ENCODE results near the gene AATK. TPM values are rescaled to one million over a fixed set of nuclear protein-coding genes. Genes with fewer than 3 reads are reported as not detected.

AATK gene
- polyA plus RNA-seq, 2 of the 4 experiments (the other 2 are of a cell fraction) = 0.26 to 0.37 TPM

DNA sequence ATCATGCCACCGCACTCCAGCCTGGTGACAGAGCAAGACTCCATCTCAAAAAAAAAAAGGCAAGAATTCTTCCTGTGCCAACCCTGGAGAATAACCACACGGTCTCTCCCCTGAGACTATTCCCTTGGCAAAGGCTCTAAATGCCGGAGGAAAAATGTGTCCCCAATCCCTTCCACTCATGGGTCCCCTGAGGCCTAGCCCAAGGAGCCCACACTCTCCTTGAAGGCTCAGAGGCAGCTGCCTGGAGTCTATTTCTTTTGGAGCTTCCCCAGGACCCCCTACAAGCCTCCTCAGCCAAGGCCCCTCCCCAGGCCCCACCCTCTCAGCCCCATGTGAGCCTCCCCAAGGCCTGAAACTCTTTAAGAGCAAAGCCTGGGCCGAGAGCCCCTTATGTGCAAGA, 40.1 kb upstream of the AATK start:
- Histone ChIP-seq H3K4me2 (no peak overlapping the region), H3K9me3 (no peaks in the 10 kb centered on the region), H3K27ac (no peak overlapping the region), H3K4me3 (no peak overlapping the region), H3K4me1 (no peaks in the 10 kb centered on the region)
- ChIA-PET POLR2A (no interaction called here), CTCF (interaction anchor here (1.5 to 13.7 kb wide), 6 partner anchors 10 to 182 kb away, joined by 3 to 175 read pairs (median 7); no protein-coding TSS in a partner anchor)
- 79% methylated on average over 4 of the region's 4 CpGs for WGBS (ENCODE audit: missing lambda C conversion rate)
- FAIRE-seq (no peak), DNase-seq (ENCODE audit: low read depth in 1 of 2, low spot score in 1 of 2) (no peak), ATAC-seq (no peak)
- TF ChIP-seq NPAS2 (CRISPR knock-in tag; IDR thresholded peaks at IDR 0.05; ENCODE audit: borderline replicate concordance) (no peak), HES2 (IDR thresholded peaks at IDR 0.05) (no peak), HMGXB4 (CRISPR knock-in tag; IDR thresholded peaks at IDR 0.05; ENCODE audit: borderline replicate concordance) (no peak), BCL3 (IDR thresholded peaks at IDR 0.05) (no peak), KDM1A (IDR thresholded peaks at IDR 0.05; ENCODE audit: low read depth) (no peak), EP300 (IDR thresholded peaks at IDR 0.05) (no peak), ZSCAN20 (CRISPR knock-in tag; IDR thresholded peaks at IDR 0.05) (no peak), HDAC2 (IDR thresholded peaks at IDR 0.05) (no peak), ZC3H11A (IDR thresholded peaks at IDR 0.05) (no peak), HOXB13 (CRISPR knock-in tag; IDR thresholded peaks at IDR 0.05; ENCODE audit: low read depth) (no peak)
- TF ChIP-seq, protein P1, sequence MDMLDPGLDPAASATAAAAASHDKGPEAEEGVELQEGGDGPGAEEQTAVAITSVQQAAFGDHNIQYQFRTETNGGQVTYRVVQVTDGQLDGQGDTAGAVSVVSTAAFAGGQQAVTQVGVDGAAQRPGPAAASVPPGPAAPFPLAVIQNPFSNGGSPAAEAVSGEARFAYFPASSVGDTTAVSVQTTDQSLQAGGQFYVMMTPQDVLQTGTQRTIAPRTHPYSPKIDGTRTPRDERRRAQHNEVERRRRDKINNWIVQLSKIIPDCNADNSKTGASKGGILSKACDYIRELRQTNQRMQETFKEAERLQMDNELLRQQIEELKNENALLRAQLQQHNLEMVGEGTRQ (IDR thresholded peaks at IDR 0.05) = no peak

GRCh38 chr17:81204578-81204977, 38.6 kb upstream of the AATK start:
- ATAC-seq = no peak
- H3K4me2 ChIP-seq = no peak overlapping the region
- H3K27ac ChIP-seq = no peak overlapping the region
- ChIA-PET POLR2A (no interaction called here), CTCF (interaction anchor here (1.3 to 13.7 kb wide), 6 partner anchors 13 to 181 kb away, joined by 3 to 175 read pairs (median 8); no protein-coding TSS in a partner anchor)
- no peaks in the 10 kb centered on the region for H3K9me3 ChIP-seq
- WGBS (ENCODE audit: missing lambda C conversion rate) = 81% methylated on average over 10 of the region's 10 CpGs
- TF ChIP-seq PHF8 (IDR thresholded peaks at IDR 0.05; ENCODE audit: borderline replicate concordance, low read depth) (no peak), JUNB (IDR thresholded peaks at IDR 0.05) (no peak), HEYL (CRISPR knock-in tag; IDR thresholded peaks at IDR 0.05) (no peak), MAX (IDR thresholded peaks at IDR 0.05) (no peak), RCOR1 (IDR thresholded peaks at IDR 0.05; ENCODE audit: low read depth, low read length) (no peak), GATA3 (IDR thresholded peaks at IDR 0.05; ENCODE audit: borderline replicate concordance) (no peak)
- no peak for DNase-seq (ENCODE audit: low read depth in 1 of 2, low spot score in 1 of 2)
- FAIRE-seq = no peak
- H3K4me1 ChIP-seq = no peaks in the 10 kb centered on the region
- no peak overlapping the region for H3K4me3 ChIP-seq

DNA sequence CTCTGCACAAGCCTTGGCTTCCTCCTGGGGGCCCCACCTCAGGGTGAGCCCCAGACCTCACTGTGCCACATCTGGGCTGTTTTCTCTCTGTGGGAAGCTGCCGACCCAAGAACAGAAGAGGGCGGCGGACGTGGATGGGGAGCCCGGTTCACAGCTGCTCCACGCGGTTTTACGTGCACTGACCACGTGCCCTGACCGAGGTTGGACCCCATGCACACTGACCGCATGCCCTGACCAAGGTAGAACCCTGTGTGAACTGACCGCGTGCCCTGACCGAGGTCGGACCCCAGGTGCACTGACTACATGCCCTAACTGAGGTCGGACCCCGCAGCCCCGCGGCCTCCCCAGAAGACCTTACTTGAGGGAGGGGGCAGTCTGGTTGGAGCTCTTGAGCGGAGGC, 37.1 kb upstream of the AATK start:
- FAIRE-seq (no peak), DNase-seq (ENCODE audit: low read depth in 1 of 2, low spot score in 1 of 2) (no peak), ATAC-seq (no peak)
- ChIA-PET POLR2A (no interaction called here), CTCF (interaction anchor here (0.6 to 13.7 kb wide), 7 partner anchors 12 to 1149 kb away, joined by 3 to 175 read pairs (median 4); no protein-coding TSS in a partner anchor)
- 96% methylated on average over 20 of the region's 20 CpGs for WGBS (ENCODE audit: missing lambda C conversion rate)
- no peak overlapping the region for H3K4me2 ChIP-seq
- no peaks in the 10 kb centered on the region for H3K9me3 ChIP-seq
- no peak overlapping the region for H3K4me3 ChIP-seq
- H3K4me1 ChIP-seq = no peaks in the 10 kb centered on the region
- H3K27ac ChIP-seq = no peak overlapping the region
- TF ChIP-seq FOSB (CRISPR knock-in tag; IDR thresholded peaks at IDR 0.05) (no peak), MYC (IDR thresholded peaks at IDR 0.05; ENCODE audit: borderline replicate concordance, low read length) (no peak)

Measured in A549 (cell line).